Hepatocyte (in vitro differentiated cells): ENCODE results near the gene NEDD8. TPM values are rescaled to one million over a fixed set of nuclear protein-coding genes. Genes with fewer than 3 reads are reported as not detected.
"Not testable (repeated sequence)": the region's sequence is repeated elsewhere in the genome, so short reads cannot be mapped to it uniquely, and the experiment has no call there.

Source experiments
- DNase-seq: peaks from one replicate; pipeline ENCODE4 v3.0.0-alpha.2; 2016; ENCODE audit warnings: low spot score
- H2AFZ ChIP-seq: fragments of 200-600 bp; sonication (generic); 2 replicates; pipeline ENCODE4 v1.6.0; 2016; ENCODE audit warnings: antibody characterized with exemption, mild to moderate bottlenecking
- H3K27ac ChIP-seq: fragments of 200-600 bp; sonication (generic); 2 replicates; pipeline ENCODE4 v1.5.1; 2016; ENCODE audit warnings: mild to moderate bottlenecking
- H3K27me3 ChIP-seq: fragments of 200-600 bp; sonication (generic); 2 replicates; pipeline ENCODE4 v1.6.1; 2016
- H3K36me3 ChIP-seq: fragments of 200-600 bp; sonication (generic); replicated peaks from 2 replicates; pipeline ENCODE4 v1.5.1; 2016; ENCODE audit warnings: low read depth; ENCODE audit not compliant: insufficient read depth
- H3K4me1 ChIP-seq: fragments of 200-600 bp; sonication (generic); 2 replicates; pipeline ENCODE4 v1.5.1; 2016; ENCODE audit warnings: mild to moderate bottlenecking, moderate library complexity; ENCODE audit not compliant: insufficient read depth
- H3K4me2 ChIP-seq: fragments of 200-600 bp; sonication (generic); 2 replicates; pipeline ENCODE4 v1.6.0; 2016
- H3K4me3 ChIP-seq: fragments of 200-600 bp; sonication (generic); 2 replicates; pipeline ENCODE4 v1.5.1; 2016; ENCODE audit warnings: mild to moderate bottlenecking
- H3K79me2 ChIP-seq: fragments of 200-600 bp; sonication (generic); 2 replicates; pipeline ENCODE4 v1.6.0; 2017; ENCODE audit warnings: mild to moderate bottlenecking
- H3K9me2 ChIP-seq: fragments of 200-600 bp; sonication (generic); replicated peaks from 2 replicates; pipeline ENCODE4 v1.6.0; 2017; ENCODE audit warnings: mild to moderate bottlenecking; ENCODE audit not compliant: insufficient read depth
- H3K9me3 ChIP-seq: fragments of 200-600 bp; sonication (generic); 2 replicates; pipeline ENCODE4 v1.5.1; 2016; ENCODE audit warnings: low read depth, mild to moderate bottlenecking
- H4K20me1 ChIP-seq: fragments of 200-600 bp; sonication (generic); 2 replicates; pipeline ENCODE4 v1.6.0; 2016; ENCODE audit warnings: mild to moderate bottlenecking; ENCODE audit not compliant: insufficient read depth, poor library complexity, severe bottlenecking
- EZH2 ChIP-seq: fragments of 200-600 bp; sonication (generic); IDR thresholded peaks from 2 replicates; pipeline ENCODE4 v1.6.1; 2016; ENCODE audit warnings: antibody characterized with exemption, mild to moderate bottlenecking, borderline replicate concordance
- EZH2phosphoT487 ChIP-seq: fragments of 200-600 bp; sonication (generic); IDR thresholded peaks from one replicate; pipeline ENCODE4 v1.6.1; 2018; ENCODE audit warnings: antibody characterized with exemption, mild to moderate bottlenecking, low read depth, moderate library complexity; ENCODE audit not compliant: unreplicated experiment, severe bottlenecking
- WGBS: methylation state at CpG from one replicate; pipeline ENCODE4 v1.1.6; 2016; ENCODE audit warnings: low lambda C conversion rate; ENCODE audit errors: missing lambda C conversion rate; 5-methylcytosine and 5-hydroxymethylcytosine counted together
- polyA plus RNA-seq: library from polyadenylated mRNA; unstranded; fragments of >200 nt; fragmentation: Nextera tagmentation; extraction: Ambion mirVana; gene quantifications from 2 replicates; pipeline ENCODE4 v1.2.1, GENCODE V29; 2016
- total RNA-seq: library from RNA; depleted of rRNA; stranded (reverse); fragments of >200 nt; gene quantifications from 2 replicates; pipeline ENCODE4 v1.2.3, GENCODE V29; 2014
- TF ChIP-seq, protein P1 (sequence below): fragments of 200-600 bp; sonication (generic); IDR thresholded peaks from 2 replicates; pipeline ENCODE4 v1.5.1; 2016; ENCODE audit warnings: antibody characterized with exemption, mild to moderate bottlenecking; ENCODE audit not compliant: poor library complexity

NEDD8 gene
- total and polyA plus RNA-seq, 2 experiments from 2014 or later, result 162 to 326 TPM

- DNase-seq, result no peak
- TF ChIP-seq, protein P1, sequence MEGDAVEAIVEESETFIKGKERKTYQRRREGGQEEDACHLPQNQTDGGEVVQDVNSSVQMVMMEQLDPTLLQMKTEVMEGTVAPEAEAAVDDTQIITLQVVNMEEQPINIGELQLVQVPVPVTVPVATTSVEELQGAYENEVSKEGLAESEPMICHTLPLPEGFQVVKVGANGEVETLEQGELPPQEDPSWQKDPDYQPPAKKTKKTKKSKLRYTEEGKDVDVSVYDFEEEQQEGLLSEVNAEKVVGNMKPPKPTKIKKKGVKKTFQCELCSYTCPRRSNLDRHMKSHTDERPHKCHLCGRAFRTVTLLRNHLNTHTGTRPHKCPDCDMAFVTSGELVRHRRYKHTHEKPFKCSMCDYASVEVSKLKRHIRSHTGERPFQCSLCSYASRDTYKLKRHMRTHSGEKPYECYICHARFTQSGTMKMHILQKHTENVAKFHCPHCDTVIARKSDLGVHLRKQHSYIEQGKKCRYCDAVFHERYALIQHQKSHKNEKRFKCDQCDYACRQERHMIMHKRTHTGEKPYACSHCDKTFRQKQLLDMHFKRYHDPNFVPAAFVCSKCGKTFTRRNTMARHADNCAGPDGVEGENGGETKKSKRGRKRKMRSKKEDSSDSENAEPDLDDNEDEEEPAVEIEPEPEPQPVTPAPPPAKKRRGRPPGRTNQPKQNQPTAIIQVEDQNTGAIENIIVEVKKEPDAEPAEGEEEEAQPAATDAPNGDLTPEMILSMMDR, result no peak
- TF ChIP-seq EZH2phosphoT487 (no peak), EZH2 (no peak)
- no peak overlapping the region for H3K4me2 ChIP-seq
- H3K79me2 ChIP-seq, result peaks cover 94% of the 10 kb centered on the region
- no peak overlapping the region for H2AFZ ChIP-seq
- H4K20me1 ChIP-seq, result peaks cover 5% of the 10 kb centered on the region
- no peaks in the 10 kb centered on the region for H3K27me3 ChIP-seq
- no peaks in the 10 kb centered on the region for H3K36me3 ChIP-seq
- no peak overlapping the region for H3K4me3 ChIP-seq
- no peaks in the 10 kb centered on the region for H3K9me2 ChIP-seq
- no peaks in the 10 kb centered on the region for H3K9me3 ChIP-seq
- H3K27ac ChIP-seq, result no peak overlapping the region
- WGBS, result 91% methylated on average over 1 of the region's 1 CpG
- peaks cover 7% of the 10 kb centered on the region for H3K4me1 ChIP-seq
These were observed 5.7 kb downstream of the NEDD8 start for GRCh38 chr14:24226473-24226872.

- peaks cover 96% of the 10 kb centered on the region for H3K79me2 ChIP-seq
- TF ChIP-seq EZH2phosphoT487, result no peak
- H3K27me3 ChIP-seq, result no peaks in the 10 kb centered on the region
- no peak overlapping the region for H3K4me3 ChIP-seq
- H4K20me1 ChIP-seq, result peaks cover 5% of the 10 kb centered on the region
- no peaks in the 10 kb centered on the region for H3K9me2 ChIP-seq
- H3K27ac ChIP-seq, result no peak overlapping the region
- no peak for DNase-seq
- H3K4me1 ChIP-seq, result no peaks in the 10 kb centered on the region
- no peak overlapping the region for H2AFZ ChIP-seq
- H3K4me2 ChIP-seq, result no peak overlapping the region
- H3K9me3 ChIP-seq, result no peaks in the 10 kb centered on the region
- WGBS, result 97% methylated on average over 7 of the region's 7 CpGs
- H3K36me3 ChIP-seq, result no peaks in the 10 kb centered on the region
These were observed 7.5 kb downstream of the NEDD8 start for GRCh38 chr14:24224618-24225071.

- H2AFZ ChIP-seq, H3K4me1 ChIP-seq, DNase-seq, H3K36me3 ChIP-seq, H3K9me2 ChIP-seq, H3K27me3 ChIP-seq, H3K9me3 ChIP-seq, H3K4me2 ChIP-seq, H3K27ac ChIP-seq, H4K20me1 ChIP-seq, H3K4me3 ChIP-seq: not testable (repeated sequence)
- WGBS, result 99% methylated on average over 4 of the region's 4 CpGs
- peaks cover 90% of the 10 kb centered on the region for H3K79me2 ChIP-seq
These were observed 9.2 kb downstream of the NEDD8 start for GRCh38 chr14:24222987-24223386.

GRCh38 chr14:24219521-24219920 is 12.6 kb downstream of the NEDD8 start:
- Histone ChIP-seq H3K4me3 (no peak overlapping the region), H4K20me1 (peaks cover 5% of the 10 kb centered on the region), H3K36me3 (no peaks in the 10 kb centered on the region), H3K4me2 (no peak overlapping the region), H3K27me3 (no peaks in the 10 kb centered on the region), H3K79me2 (peaks cover 56% of the 10 kb centered on the region), H3K4me1 (no peaks in the 10 kb centered on the region), H3K9me3 (no peaks in the 10 kb centered on the region), H3K27ac (no peak overlapping the region), H2AFZ (no peak overlapping the region), H3K9me2 (no peaks in the 10 kb centered on the region)
- DNase-seq, result no peak
- WGBS, result 61% methylated on average over 3 of the region's 3 CpGs
- no peak for TF ChIP-seq EZH2
- TF ChIP-seq EZH2phosphoT487, result no peak
- TF ChIP-seq, protein P1, result no peak
